ENCODE data around the gene CDH4. TPM values are rescaled to one million over a fixed set of nuclear protein-coding genes. Genes with fewer than 3 reads are reported as not detected.

CDH4 gene
- polyA plus RNA-seq, 4 donors = 0.09 to 4.1 (median 0.25) TPM

GRCh38 chr20:61690150-61690549, 438.1 kb downstream of the CDH4 start:
- Histone ChIP-seq H3K27me3 (ENCODE audit: control insufficient read depth in 3 of 3, insufficient read depth in 3 of 3, low read length in 3 of 3) (no peaks in the 10 kb centered on the region), H3K36me3 (ENCODE audit: control insufficient read depth in 3 of 3, insufficient read depth in 2 of 3, low read depth in 1 of 3, low read length in 3 of 3) (no peaks in the 10 kb centered on the region), H3K4me1 (ENCODE audit: control insufficient read depth in 3 of 3, insufficient read depth in 2 of 3, low read depth in 1 of 3, low read length in 2 of 3) (no peaks in the 10 kb centered on the region), H3K27ac (ENCODE audit: low read depth in 1 of 3, low read length in 2 of 3) (no peak overlapping the region), H3K4me3 (ENCODE audit: low read depth in 1 of 3, low read length in 3 of 3) (no peak overlapping the region), H3K9me3 (ENCODE audit: control insufficient read depth in 2 of 2, insufficient read depth in 1 of 2, low read depth in 1 of 2, low read length in 1 of 2) (no peaks in the 10 kb centered on the region)
- DNase-seq (no peak), FAIRE-seq (no peak)
- WGBS, 3 donors = 82 to 87% (median 87%) methylated on average over 5 to 7 of the region's 7 CpGs

DNA sequence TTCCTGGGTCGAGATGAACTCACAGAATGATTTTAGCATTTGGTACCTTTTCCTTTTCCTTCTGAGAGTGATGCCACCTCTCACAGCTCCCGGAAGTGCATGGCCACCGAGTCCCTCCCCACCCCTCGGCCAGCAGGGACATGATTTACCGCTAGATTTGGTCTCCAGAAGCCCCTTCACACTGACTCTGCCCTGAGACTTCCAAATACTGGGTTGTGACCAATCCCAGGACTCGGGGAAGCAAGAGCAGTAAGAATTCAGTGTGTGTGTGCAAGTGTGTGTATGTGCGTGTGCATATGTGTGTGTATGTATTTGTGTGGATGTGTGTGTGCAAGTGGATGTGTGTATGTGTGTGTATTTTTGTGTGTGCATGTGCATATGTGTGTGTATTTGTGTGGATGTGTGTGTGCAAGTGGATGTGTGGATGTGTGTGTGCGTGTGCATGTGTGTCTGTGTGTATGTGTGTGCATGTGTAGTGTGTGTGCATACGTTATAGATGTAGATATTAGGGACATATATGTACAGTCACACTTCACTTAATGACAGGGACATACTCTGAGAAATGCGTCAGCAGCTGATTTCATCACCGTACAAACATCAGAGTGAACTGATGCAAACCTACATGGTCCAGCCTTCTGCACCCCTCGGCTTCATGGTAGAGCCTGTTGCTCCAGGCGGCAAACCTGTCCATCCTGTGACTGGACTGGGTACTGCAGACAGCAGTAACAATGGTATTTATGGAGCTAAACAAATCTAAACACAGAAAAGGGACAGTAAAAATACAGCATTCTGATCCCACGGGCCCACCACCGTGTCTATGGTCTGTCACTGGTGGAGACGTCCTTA, 439.2 kb downstream of the CDH4 start:
- H3K27me3 ChIP-seq (ENCODE audit: control insufficient read depth in 3 of 3, insufficient read depth in 3 of 3, low read length in 3 of 3) = no peaks in the 10 kb centered on the region
- H3K36me3 ChIP-seq (ENCODE audit: control insufficient read depth in 3 of 3, insufficient read depth in 2 of 3, low read depth in 1 of 3, low read length in 3 of 3) = no peaks in the 10 kb centered on the region
- no peak overlapping the region for H3K27ac ChIP-seq (ENCODE audit: low read depth in 1 of 3, low read length in 2 of 3)
- H3K4me3 ChIP-seq (ENCODE audit: low read depth in 1 of 3, low read length in 3 of 3) = no peak overlapping the region
- H3K9me3 ChIP-seq (ENCODE audit: control insufficient read depth in 2 of 2, insufficient read depth in 1 of 2, low read depth in 1 of 2, low read length in 1 of 2) = no peaks in the 10 kb centered on the region
- FAIRE-seq (no peak), DNase-seq (no peak)
- 63 to 73% (median 69%) methylated on average over 16 of the region's 16 CpGs for WGBS, 3 donors
- H3K4me1 ChIP-seq (ENCODE audit: control insufficient read depth in 3 of 3, insufficient read depth in 2 of 3, low read depth in 1 of 3, low read length in 2 of 3) = no peaks in the 10 kb centered on the region

DNA sequence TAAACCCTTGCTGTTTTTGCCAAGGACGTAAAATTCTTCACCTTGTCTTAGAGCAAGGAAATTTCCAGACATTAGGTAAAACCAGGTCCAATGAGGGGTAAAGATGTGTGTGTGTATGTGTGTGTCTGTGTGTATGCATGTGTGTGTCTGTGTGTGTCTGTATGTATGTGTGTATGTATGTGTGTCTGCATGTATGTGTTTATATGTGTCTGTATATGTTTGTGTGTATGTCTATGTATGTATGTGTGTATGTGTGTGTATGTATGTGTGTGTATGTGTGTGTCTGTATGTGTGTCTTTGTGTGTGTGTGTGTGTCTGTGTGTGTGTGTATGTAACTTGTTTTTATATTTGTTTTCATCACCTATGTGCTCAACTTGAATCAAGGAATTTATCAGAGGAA, 439.9 kb downstream of the CDH4 start:
- no peak for DNase-seq
- no peaks in the 10 kb centered on the region for H3K27me3 ChIP-seq (ENCODE audit: control insufficient read depth in 3 of 3, insufficient read depth in 3 of 3, low read length in 3 of 3)
- WGBS, 3 donors = 89 to 92% (median 92%) methylated on average over 1 of the region's 1 CpG
- no peak for FAIRE-seq
- no peaks in the 10 kb centered on the region for H3K9me3 ChIP-seq (ENCODE audit: control insufficient read depth in 2 of 2, insufficient read depth in 1 of 2, low read depth in 1 of 2, low read length in 1 of 2)
- H3K4me1 ChIP-seq (ENCODE audit: control insufficient read depth in 3 of 3, insufficient read depth in 2 of 3, low read depth in 1 of 3, low read length in 2 of 3) = no peaks in the 10 kb centered on the region
- no peak overlapping the region for H3K4me3 ChIP-seq (ENCODE audit: low read depth in 1 of 3, low read length in 3 of 3)
- H3K27ac ChIP-seq (ENCODE audit: low read depth in 1 of 3, low read length in 2 of 3) = no peak overlapping the region
- no peaks in the 10 kb centered on the region for H3K36me3 ChIP-seq (ENCODE audit: control insufficient read depth in 3 of 3, insufficient read depth in 2 of 3, low read depth in 1 of 3, low read length in 3 of 3)

DNA sequence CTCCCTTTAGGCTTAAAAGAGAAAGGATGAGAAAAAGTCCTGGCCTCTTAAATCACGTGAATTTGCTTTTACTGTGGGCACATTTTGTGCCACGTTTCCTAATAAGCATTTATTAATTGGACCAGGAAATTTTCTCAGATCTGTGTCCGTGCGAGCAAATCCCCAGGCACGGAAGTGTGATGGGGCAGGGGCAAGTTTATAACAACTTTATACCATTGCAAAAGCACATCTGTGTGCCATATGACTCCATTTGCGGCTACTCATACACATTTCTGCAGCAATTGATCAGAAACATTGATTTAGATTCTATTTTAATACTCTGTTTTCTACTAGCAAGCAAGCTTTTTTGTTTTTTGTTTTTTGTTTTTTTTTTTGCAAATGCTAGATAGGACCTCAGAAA, 440.4 kb downstream of the CDH4 start:
- no peaks in the 10 kb centered on the region for H3K9me3 ChIP-seq (ENCODE audit: control insufficient read depth in 2 of 2, insufficient read depth in 1 of 2, low read depth in 1 of 2, low read length in 1 of 2)
- FAIRE-seq (no peak), DNase-seq (no peak)
- no peak overlapping the region for H3K27ac ChIP-seq (ENCODE audit: low read depth in 1 of 3, low read length in 2 of 3)
- H3K36me3 ChIP-seq (ENCODE audit: control insufficient read depth in 3 of 3, insufficient read depth in 2 of 3, low read depth in 1 of 3, low read length in 3 of 3) = no peaks in the 10 kb centered on the region
- no peak overlapping the region for H3K4me3 ChIP-seq (ENCODE audit: low read depth in 1 of 3, low read length in 3 of 3)
- H3K4me1 ChIP-seq (ENCODE audit: control insufficient read depth in 3 of 3, insufficient read depth in 2 of 3, low read depth in 1 of 3, low read length in 2 of 3) = no peaks in the 10 kb centered on the region
- WGBS, 3 donors = 73 to 82% (median 80%) methylated on average over 6 of the region's 6 CpGs
- H3K27me3 ChIP-seq (ENCODE audit: control insufficient read depth in 3 of 3, insufficient read depth in 3 of 3, low read length in 3 of 3) = no peaks in the 10 kb centered on the region

- FAIRE-seq (no peak), DNase-seq (no peak)
- WGBS, 3 donors = 68 to 80% (median 72%) methylated on average over 12 of the region's 12 CpGs
- Histone ChIP-seq H3K27me3 (ENCODE audit: control insufficient read depth in 3 of 3, insufficient read depth in 3 of 3, low read length in 3 of 3) (no peaks in the 10 kb centered on the region), H3K36me3 (ENCODE audit: control insufficient read depth in 3 of 3, insufficient read depth in 2 of 3, low read depth in 1 of 3, low read length in 3 of 3) (no peaks in the 10 kb centered on the region), H3K27ac (ENCODE audit: low read depth in 1 of 3, low read length in 2 of 3) (no peak overlapping the region), H3K9me3 (ENCODE audit: control insufficient read depth in 2 of 2, insufficient read depth in 1 of 2, low read depth in 1 of 2, low read length in 1 of 2) (no peaks in the 10 kb centered on the region), H3K4me3 (ENCODE audit: low read depth in 1 of 3, low read length in 3 of 3) (no peak overlapping the region), H3K4me1 (ENCODE audit: control insufficient read depth in 3 of 3, insufficient read depth in 2 of 3, low read depth in 1 of 3, low read length in 2 of 3) (no peaks in the 10 kb centered on the region)
Measured at GRCh38 chr20:61693055-61693600, 441.1 kb downstream of the CDH4 start.

- WGBS, 3 donors = 60 to 70% (median 65%) methylated on average over 15 of the region's 15 CpGs
- Histone ChIP-seq H3K4me1 (ENCODE audit: control insufficient read depth in 3 of 3, insufficient read depth in 2 of 3, low read depth in 1 of 3, low read length in 2 of 3) (no peaks in the 10 kb centered on the region), H3K27ac (ENCODE audit: low read depth in 1 of 3, low read length in 2 of 3) (no peak overlapping the region), H3K4me3 (ENCODE audit: low read depth in 1 of 3, low read length in 3 of 3) (no peak overlapping the region), H3K9me3 (ENCODE audit: control insufficient read depth in 2 of 2, insufficient read depth in 1 of 2, low read depth in 1 of 2, low read length in 1 of 2) (no peaks in the 10 kb centered on the region), H3K27me3 (ENCODE audit: control insufficient read depth in 3 of 3, insufficient read depth in 3 of 3, low read length in 3 of 3) (no peaks in the 10 kb centered on the region), H3K36me3 (ENCODE audit: control insufficient read depth in 3 of 3, insufficient read depth in 2 of 3, low read depth in 1 of 3, low read length in 3 of 3) (no peaks in the 10 kb centered on the region)
- no peak for DNase-seq
- FAIRE-seq = no peak
Measured at GRCh38 chr20:61694682-61695081, 442.6 kb downstream of the CDH4 start.

GRCh38 chr20:61695741-61696140, 443.7 kb downstream of the CDH4 start:
- Histone ChIP-seq H3K27ac (ENCODE audit: low read depth in 1 of 3, low read length in 2 of 3) (no peak overlapping the region), H3K4me1 (ENCODE audit: control insufficient read depth in 3 of 3, insufficient read depth in 2 of 3, low read depth in 1 of 3, low read length in 2 of 3) (no peaks in the 10 kb centered on the region), H3K9me3 (ENCODE audit: control insufficient read depth in 2 of 2, insufficient read depth in 1 of 2, low read depth in 1 of 2, low read length in 1 of 2) (no peaks in the 10 kb centered on the region), H3K36me3 (ENCODE audit: control insufficient read depth in 3 of 3, insufficient read depth in 2 of 3, low read depth in 1 of 3, low read length in 3 of 3) (no peaks in the 10 kb centered on the region), H3K27me3 (ENCODE audit: control insufficient read depth in 3 of 3, insufficient read depth in 3 of 3, low read length in 3 of 3) (no peaks in the 10 kb centered on the region), H3K4me3 (ENCODE audit: low read depth in 1 of 3, low read length in 3 of 3) (no peak overlapping the region)
- FAIRE-seq (no peak), DNase-seq (no peak)
- 75 to 78% (median 76%) methylated on average over 8 to 9 of the region's 9 CpGs for WGBS, 3 donors

- Histone ChIP-seq H3K4me3 (ENCODE audit: low read depth in 1 of 3, low read length in 3 of 3) (no peak overlapping the region), H3K27me3 (ENCODE audit: control insufficient read depth in 3 of 3, insufficient read depth in 3 of 3, low read length in 3 of 3) (no peaks in the 10 kb centered on the region), H3K27ac (ENCODE audit: low read depth in 1 of 3, low read length in 2 of 3) (no peak overlapping the region), H3K36me3 (ENCODE audit: control insufficient read depth in 3 of 3, insufficient read depth in 2 of 3, low read depth in 1 of 3, low read length in 3 of 3) (no peaks in the 10 kb centered on the region), H3K4me1 (ENCODE audit: control insufficient read depth in 3 of 3, insufficient read depth in 2 of 3, low read depth in 1 of 3, low read length in 2 of 3) (no peaks in the 10 kb centered on the region), H3K9me3 (ENCODE audit: control insufficient read depth in 2 of 2, insufficient read depth in 1 of 2, low read depth in 1 of 2, low read length in 1 of 2) (no peaks in the 10 kb centered on the region)
- DNase-seq = no peak
- 74 to 82% (median 78%) methylated on average over 10 of the region's 10 CpGs for WGBS, 3 donors
- no peak for FAIRE-seq
Measured at GRCh38 chr20:61696181-61696735, 444.2 kb downstream of the CDH4 start.
